Adrenal gland (tissue), 12 donors: ENCODE results near the gene VCAM1. TPM values are rescaled to one million over a fixed set of nuclear protein-coding genes. Genes with fewer than 3 reads are reported as not detected.

Experiments used
- DNase-seq, 7 donors: peaks; one replicate each; pipeline ENCODE4 v3.0.0-alpha.2; 2019 to 2020
- H3K27ac ChIP-seq, 5 donors: fragments of 200-600 bp; sonication (generic) in 4 of 5; 1 replicate in 3 of 5; 2 replicates in 2 of 5; pipeline versions ENCODE4 v1.5.1 to v1.8.0; 2016 to 2020; ENCODE audit warnings: mild to moderate bottlenecking in 1 of 5
- H3K27me3 ChIP-seq: fragments of 200-600 bp; 2 replicates; pipeline ENCODE4 v1.8.0; 2021
- H3K36me3 ChIP-seq, 2 donors: fragments of 200-600 bp; replicated peaks in 1 of 2; 1 replicate in 1 of 2; 2 replicates in 1 of 2; pipeline versions ENCODE4 v1.5.1 to v1.8.0; 2018 to 2022
- H3K4me1 ChIP-seq, 2 donors: fragments of 200-600 bp; replicated peaks in 1 of 2; 1 replicate in 1 of 2; 2 replicates in 1 of 2; pipeline versions ENCODE4 v1.5.1 to v1.8.0; 2018 to 2021
- H3K4me3 ChIP-seq, 4 donors: fragments of 200-600 bp; sonication (generic) in 3 of 4; one replicate each; pipeline ENCODE4 v1.5.1; 2016 to 2018
- H3K9me3 ChIP-seq, 3 donors: fragments of 200-600 bp; sonication (generic) in 1 of 3; replicated peaks in 1 of 3; 1 replicate in 2 of 3; 2 replicates in 1 of 3; pipeline versions ENCODE4 v1.5.1 to v1.8.0; 2016 to 2021
- POLR2A ChIP-seq, 2 donors: fragments of 450-650 bp; IDR thresholded peaks; one replicate each; pipeline ENCODE4 v1.6.1; 2017; ENCODE audit warnings: antibody characterized with exemption in 2 of 2, mild to moderate bottlenecking in 2 of 2, moderate library complexity in 1 of 2
- WGBS, 4 donors: extraction: QIAGEN DNeasy Blood & Tissue Kit in 2 of 4; methylation state at CpG; one replicate each; pipeline versions ENCODE4 v1.1.5 to v1.1.7; 2013 to 2017; 5-methylcytosine and 5-hydroxymethylcytosine counted together
- intact Hi-C, 2 donors: fragments of 100-400 bp; cut with DNase I; formaldehyde crosslinking; loops; one replicate each; pipeline versions ENCODE4 v1.14.1 to v1.15.0; 2022 to 2023
- polyA plus RNA-seq, 3 donors: library from polyadenylated mRNA; stranded (reverse); fragments of 200-250 nt in 2 of 3; fragments of 350-450 nt in 1 of 3; fragmentation: Illumina TruSeq in 1 of 3; extraction: RNeasy Lipid Tissue Mini Kit (QIAGEN cat#74804) in 1 of 3; gene quantifications; one replicate each; pipeline ENCODE4 v1.2.3, GENCODE V29; 2013 to 2014
- total RNA-seq, 9 donors: library from RNA; depleted of rRNA in 4 of 9; stranded (reverse); fragments of >200 nt in 4 of 9; fragments of 120-200 nt in 1 of 9; fragmentation: NEBNext Ultra II Directional in 1 of 9; extraction: Animal tissue kit (Norgen Biotek cat#: 25700) in 1 of 9; gene quantifications; one replicate each; pipeline versions ENCODE4 v1.1.0 to v1.2.4, GENCODE V29; 2013 to 2023
- TF ChIP-seq, protein P1 (sequence below), 6 experiments: fragments of 450-650 bp in 4 of 6; fragments of 200-600 bp in 2 of 6; sonication (generic) in 1 of 6; IDR thresholded peaks; 1 replicate in 5 of 6; 2 replicates in 1 of 6; pipeline versions ENCODE4 v1.5.1 to v1.8.0; 2016 to 2021; ENCODE audit warnings: antibody characterized with exemption in 6 of 6, mild to moderate bottlenecking in 2 of 6, moderate library complexity in 1 of 6
- donor health status: healthy with polysubstance abuse.
- donor health status: Bipolar disorder and iron deficiency.
- donor health status: DM: yes; HTN: yes; CAD: no.
- donor health status: DM: no; HTN: no; CAD: no.
- donor health status: DM: no; HTN: no; CAD: no.
- donor health status: DM: yes; HTN: yes; CAD: no.

The VCAM1 gene
- total and polyA plus RNA-seq, 12 donors: 32.3 to 233 (median 78.3) TPM

- Histone ChIP-seq H3K4me3 (no peak overlapping the region), H3K9me3 (no peaks in the 10 kb centered on the region), H3K36me3 (no peaks in the 10 kb centered on the region), H3K27me3 (no peaks in the 10 kb centered on the region), H3K27ac (no peak overlapping the region), H3K4me1 (no peaks in the 10 kb centered on the region)
- TF ChIP-seq POLR2A (IDR thresholded peaks at IDR 0.05): no peak
- TF ChIP-seq, protein P1, sequence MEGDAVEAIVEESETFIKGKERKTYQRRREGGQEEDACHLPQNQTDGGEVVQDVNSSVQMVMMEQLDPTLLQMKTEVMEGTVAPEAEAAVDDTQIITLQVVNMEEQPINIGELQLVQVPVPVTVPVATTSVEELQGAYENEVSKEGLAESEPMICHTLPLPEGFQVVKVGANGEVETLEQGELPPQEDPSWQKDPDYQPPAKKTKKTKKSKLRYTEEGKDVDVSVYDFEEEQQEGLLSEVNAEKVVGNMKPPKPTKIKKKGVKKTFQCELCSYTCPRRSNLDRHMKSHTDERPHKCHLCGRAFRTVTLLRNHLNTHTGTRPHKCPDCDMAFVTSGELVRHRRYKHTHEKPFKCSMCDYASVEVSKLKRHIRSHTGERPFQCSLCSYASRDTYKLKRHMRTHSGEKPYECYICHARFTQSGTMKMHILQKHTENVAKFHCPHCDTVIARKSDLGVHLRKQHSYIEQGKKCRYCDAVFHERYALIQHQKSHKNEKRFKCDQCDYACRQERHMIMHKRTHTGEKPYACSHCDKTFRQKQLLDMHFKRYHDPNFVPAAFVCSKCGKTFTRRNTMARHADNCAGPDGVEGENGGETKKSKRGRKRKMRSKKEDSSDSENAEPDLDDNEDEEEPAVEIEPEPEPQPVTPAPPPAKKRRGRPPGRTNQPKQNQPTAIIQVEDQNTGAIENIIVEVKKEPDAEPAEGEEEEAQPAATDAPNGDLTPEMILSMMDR (IDR thresholded peaks at IDR 0.05): no peak
- DNase-seq: no peak
- intact Hi-C loops: no loop called here
- WGBS, 4 donors: 89 to 93% (median 91%) methylated on average over 2 of the region's 2 CpGs
Measured at GRCh38 chr1:100769323-100769722, 49.8 kb downstream of the VCAM1 start.

DNA sequence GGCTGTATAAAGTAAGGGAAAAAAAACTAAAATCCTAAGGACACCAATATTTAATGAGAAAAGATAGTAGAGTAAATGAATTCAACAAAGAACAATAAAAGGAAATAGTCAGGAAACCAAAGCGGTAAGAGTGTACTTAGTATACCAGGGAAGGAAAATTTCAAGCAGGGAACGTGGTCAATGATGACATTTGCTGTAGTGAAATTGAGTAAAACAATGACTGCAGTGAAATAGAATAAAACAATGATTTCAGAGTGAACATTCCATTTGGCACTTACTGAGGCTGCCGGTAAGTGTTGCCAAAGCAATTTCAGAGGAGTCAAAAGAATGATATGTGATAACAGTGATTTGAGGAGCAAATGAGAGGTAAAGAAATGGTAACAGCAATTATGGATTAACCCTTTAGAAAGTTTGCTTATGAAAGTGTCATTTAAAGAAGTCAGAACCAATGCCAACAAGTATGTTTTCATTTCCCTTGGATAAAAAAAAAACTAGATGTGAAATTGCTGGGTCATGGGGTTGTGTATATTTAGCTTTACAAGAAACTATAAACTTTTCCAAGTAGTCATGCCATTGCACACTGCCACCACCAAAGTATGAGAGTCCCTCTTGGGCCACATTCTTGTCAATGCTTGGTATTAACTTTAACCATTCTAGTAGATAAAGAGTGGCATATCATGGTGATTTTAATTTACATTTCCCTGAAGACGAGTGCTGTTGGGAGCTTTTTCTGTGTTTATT, 50.5 kb downstream of the VCAM1 start:
- Histone ChIP-seq H3K4me1 (no peaks in the 10 kb centered on the region), H3K9me3 (no peaks in the 10 kb centered on the region), H3K36me3 (no peaks in the 10 kb centered on the region), H3K27me3 (no peaks in the 10 kb centered on the region), H3K27ac (no peak overlapping the region), H3K4me3 (no peak overlapping the region)
- DNase-seq: no peak
- intact Hi-C loops: no loop called here
- WGBS, 4 donors: 63 to 72% (median 66%) methylated on average over 4 of the region's 4 CpGs
- TF ChIP-seq, protein P1 (IDR thresholded peaks at IDR 0.05): no peak
- TF ChIP-seq POLR2A (IDR thresholded peaks at IDR 0.05): no peak

DNA sequence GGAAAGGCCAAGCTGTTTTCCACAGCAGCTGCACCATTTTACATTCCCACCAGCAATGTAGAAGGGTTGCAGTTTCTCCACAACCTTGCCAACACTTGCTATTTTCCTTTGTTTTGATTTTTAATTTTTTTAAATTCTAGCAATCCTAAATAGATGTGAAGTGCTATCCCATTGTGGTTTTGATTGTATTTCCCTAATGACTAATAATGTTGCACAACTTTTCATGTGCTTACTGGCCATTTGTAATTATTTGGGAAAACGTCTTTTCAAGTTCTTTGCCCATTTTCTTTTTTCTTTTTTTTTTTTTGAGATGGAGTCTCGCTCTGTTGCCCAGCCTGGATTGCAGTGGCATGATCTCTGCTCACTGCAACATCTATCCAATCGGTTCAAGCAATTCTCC, 53.9 kb downstream of the VCAM1 start:
- Histone ChIP-seq H3K27me3 (no peaks in the 10 kb centered on the region), H3K4me1 (no peaks in the 10 kb centered on the region), H3K27ac (no peak overlapping the region), H3K9me3 (no peaks in the 10 kb centered on the region), H3K36me3 (no peaks in the 10 kb centered on the region), H3K4me3 (no peak overlapping the region)
- no peak for DNase-seq
- TF ChIP-seq, protein P1 (IDR thresholded peaks at IDR 0.05): no peak
- no peak for TF ChIP-seq POLR2A (IDR thresholded peaks at IDR 0.05)
- intact Hi-C loops: no loop called here
- WGBS, 4 donors: 77 to 88% (median 80%) methylated on average over 3 of the region's 3 CpGs

DNA sequence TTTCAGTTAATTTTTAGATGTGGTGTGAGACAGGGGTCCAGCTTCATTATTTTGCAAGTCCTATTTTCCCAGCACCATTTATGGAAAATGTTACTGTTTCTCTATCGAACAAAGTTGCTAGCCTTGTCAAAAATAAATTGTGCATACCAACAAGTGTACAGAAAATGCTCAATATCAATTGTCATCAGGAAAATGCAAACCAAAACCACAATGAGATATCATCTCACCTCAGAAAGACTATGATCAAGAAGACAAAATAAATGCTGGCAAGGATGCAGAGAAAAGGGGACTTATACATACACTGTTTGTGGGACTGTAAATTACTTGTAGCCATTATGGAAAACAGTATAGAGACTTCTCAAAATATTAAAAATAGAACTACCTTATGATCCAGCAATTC, 54.8 kb downstream of the VCAM1 start:
- WGBS, 4 donors: 83 to 90% (median 87%) methylated on average over 1 of the region's 1 CpG
- no peak for TF ChIP-seq POLR2A (IDR thresholded peaks at IDR 0.05)
- TF ChIP-seq, protein P1 (IDR thresholded peaks at IDR 0.05): no peak
- H3K36me3 ChIP-seq: no peaks in the 10 kb centered on the region
- H3K9me3 ChIP-seq: no peaks in the 10 kb centered on the region
- H3K4me3 ChIP-seq: no peak overlapping the region
- DNase-seq: no peak
- intact Hi-C loops: no loop called here
- no peaks in the 10 kb centered on the region for H3K27me3 ChIP-seq
- H3K27ac ChIP-seq: no peak overlapping the region
- H3K4me1 ChIP-seq: no peaks in the 10 kb centered on the region
